Measurements from ENCODE around the gene CARD8.

Gene CARD8

GRCh38 chr19:48210005-48210404 is 45.7 kb downstream of the CARD8 start:
- no peak for DNase-seq (ENCODE audit: low read depth in 3 of 3)

DNA sequence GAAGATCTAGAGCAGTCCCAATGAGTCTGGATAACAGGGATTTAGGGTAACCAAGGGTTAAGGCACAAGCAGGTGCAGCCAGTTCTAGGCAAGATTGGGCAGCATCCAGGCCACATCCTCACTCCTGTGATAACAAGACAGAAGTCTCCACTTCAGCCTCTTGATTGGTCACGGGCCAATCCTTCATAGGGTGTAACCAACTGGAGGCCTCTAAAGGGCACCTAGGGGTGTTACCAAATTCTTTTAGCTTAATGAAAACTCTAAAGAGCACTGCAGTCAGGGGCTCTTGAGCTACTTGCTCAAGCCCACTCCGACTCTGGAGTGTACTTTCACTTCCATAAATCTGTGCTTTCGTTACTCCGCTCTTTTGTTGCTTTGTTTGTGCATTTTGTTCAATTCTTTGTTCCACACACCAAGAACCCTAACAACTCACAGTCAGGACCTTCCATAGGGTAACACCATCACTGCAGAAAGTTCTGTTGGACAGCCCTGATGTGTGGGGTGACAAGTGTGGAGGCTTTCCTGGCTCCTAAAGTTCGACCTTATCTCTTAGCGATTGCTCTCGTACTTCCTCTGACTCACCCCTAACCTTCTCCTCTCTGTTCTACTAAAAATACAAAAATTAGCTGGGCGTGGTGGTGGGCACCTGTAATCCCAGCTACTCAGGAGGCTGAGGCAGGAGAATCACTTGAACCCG is 49.2 kb downstream of the CARD8 start:
- DNase-seq (ENCODE audit: low read depth in 3 of 3), result no peak

- DNase-seq (ENCODE audit: low read depth in 3 of 3), result peak; percentile 87 to 94 (median 88)
Observed at GRCh38 chr19:48203794-48204628, 51.7 kb downstream of the CARD8 start.

DNA sequence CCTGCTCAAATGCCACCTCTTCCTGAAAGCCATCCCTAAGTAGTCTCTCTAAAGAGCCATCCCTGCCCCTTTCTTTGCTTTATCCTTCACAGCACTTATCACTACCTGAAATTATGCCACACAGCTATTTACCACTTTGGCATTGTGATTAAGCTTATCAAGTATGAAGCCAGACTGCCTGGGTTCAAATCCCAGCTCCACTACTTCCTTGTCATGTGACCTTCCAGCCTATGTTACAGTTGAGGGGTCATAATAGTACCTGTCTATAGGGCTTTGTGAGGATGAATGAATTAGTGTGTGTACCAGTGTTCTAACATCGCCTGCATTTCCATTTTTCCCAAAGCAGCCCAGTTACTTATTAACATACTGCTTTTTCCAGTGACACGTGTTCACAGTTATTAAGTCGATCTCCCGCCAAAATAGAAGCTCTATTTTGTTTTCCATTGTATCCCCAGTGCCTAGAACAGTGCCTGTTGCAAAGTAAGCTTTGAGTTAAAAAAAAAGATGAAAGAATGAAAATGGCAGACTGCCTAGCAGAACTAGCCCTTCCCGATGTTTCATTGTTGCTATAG is 52.4 kb downstream of the CARD8 start:
- no peak for DNase-seq (ENCODE audit: low read depth in 3 of 3)

GRCh38 chr19:48196933-48197665 is 58.6 kb downstream of the CARD8 start:
- no peak for DNase-seq (ENCODE audit: low read depth in 3 of 3)

- DNase-seq (ENCODE audit: low read depth in 3 of 3), result no peak
Observed at GRCh38 chr19:48196321-48196763, 59.4 kb downstream of the CARD8 start.

DNA sequence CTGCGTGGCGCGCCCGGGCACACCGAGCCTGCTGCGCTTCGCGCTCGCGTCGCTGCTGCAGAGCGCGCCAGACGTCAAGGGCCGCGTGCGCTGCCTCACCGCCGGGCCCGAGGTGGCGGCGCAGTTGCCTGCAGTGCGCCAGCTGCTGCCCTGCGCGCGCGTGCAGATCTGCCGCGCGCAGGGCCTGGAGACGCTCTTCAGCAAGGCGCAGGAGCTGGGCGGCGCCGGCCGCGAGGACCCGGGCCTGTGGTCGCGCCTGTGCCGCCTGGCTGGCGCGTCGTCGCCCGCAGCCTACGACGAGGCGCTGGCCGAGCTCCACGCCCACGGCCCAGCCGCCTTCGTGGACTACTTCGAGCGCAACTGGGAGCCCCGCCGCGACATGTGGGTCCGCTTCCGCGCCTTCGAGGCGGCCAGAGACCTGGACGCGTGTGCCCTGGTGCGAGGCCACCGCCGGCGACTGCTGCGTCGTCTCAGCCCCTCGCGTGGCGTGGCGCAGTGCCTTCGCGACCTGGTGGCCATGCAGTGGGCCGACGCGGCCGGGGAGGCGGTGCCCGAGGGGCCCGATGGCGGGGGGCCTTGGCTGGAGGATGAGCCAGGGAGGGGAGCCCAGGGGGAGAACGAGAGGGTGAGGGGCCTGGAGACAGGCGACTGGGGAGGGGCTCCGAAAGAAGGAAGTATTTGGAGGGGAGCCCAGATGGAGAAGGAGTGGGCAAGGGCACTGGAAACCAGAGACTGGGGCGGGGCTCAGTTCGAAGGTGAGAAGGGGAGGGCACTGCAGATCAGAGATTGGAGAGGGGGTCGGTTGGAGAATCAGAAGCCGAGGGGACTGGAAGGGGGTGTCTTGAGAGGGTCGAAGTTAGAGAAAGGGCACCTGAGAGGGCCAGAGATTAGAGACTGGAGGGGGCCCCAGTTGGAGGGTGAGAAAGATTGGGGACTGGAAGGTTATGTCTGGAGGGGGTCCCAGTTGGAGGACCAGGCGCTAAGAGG is 60.6 kb downstream of the CARD8 start:
- DNase-seq (ENCODE audit: low read depth in 3 of 3), result no peak

DNA sequence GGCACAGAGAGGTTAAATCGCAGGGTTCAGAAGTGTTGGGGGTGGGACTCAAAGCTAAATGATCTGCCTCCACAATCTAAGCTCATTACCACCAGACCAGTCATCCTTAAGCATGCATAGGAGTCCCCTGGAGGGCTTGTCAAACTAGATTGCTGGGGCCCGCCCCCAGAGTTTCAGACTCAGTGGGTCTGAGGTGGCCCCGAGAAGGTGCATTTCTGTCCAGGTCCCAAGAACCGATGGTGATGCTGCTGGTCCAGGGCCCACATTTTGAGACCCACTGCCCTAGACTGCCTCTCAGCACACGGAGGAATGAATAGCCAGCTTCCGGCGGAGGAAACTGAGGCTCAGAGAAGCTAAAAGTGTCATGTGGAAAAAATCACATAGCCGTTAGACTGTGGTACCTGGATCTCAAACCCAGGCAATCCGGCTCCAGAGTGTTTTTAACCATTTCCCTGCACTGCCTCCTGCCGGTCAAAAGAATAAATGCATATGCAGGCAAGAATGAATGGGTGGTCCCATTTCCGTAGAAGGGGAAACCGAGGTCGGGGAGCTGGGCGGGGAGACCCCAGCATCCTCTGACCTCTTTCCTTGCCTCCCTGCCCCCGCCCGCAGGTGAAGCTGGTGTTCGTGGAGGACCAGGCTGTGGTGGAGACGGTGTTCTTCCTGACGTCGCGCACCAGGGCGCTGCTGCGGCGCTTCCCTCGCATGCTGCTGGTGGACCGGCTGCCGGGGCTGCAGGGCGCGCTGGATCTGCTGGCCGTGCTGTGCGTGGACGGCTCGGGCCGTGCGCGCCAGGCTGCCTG is 61.5 kb downstream of the CARD8 start:
- DNase-seq (ENCODE audit: low read depth in 3 of 3), result no peak

DNA sequence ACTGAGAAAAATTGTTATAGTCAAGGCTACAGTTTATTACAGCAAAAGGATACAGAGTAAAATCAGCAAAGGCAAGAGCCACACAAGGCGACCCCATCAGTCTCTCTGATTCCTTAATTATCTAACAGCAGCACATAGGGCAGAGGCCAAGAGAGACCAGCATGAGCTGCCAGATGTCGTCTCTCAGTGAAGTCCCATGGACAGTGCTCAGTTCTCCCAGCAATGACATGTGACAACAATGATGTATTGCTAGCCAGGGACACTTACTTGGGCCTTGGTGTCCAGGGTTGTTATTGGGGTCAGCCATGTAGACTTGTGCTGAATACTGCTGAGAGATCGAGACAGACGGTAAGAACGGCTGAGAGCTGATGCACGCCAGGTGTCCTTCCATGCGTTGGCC is 63.0 kb downstream of the CARD8 start:
- DNase-seq (ENCODE audit: low read depth in 3 of 3), result no peak

DNA sequence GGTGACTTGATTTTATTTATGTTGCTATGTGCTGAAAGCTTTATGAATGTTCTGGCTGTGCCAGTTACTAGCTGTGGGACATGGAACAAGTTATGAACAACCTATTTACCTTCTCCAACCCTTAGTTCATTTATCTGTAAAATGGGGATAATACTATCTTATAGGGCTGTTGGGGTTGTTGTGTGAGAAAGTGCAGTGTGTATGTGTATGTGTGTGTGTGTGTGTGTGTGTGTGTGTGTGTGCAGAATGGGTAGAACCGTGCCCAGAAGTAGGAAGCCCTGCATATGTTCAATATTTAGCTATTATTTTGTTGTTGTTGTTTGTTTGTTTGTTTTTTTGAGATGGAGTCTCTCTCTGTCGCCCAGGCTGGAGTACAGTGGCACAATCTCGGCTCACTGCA is 64.8 kb downstream of the CARD8 start:
- no peak for DNase-seq (ENCODE audit: low read depth in 3 of 3)

DNA sequence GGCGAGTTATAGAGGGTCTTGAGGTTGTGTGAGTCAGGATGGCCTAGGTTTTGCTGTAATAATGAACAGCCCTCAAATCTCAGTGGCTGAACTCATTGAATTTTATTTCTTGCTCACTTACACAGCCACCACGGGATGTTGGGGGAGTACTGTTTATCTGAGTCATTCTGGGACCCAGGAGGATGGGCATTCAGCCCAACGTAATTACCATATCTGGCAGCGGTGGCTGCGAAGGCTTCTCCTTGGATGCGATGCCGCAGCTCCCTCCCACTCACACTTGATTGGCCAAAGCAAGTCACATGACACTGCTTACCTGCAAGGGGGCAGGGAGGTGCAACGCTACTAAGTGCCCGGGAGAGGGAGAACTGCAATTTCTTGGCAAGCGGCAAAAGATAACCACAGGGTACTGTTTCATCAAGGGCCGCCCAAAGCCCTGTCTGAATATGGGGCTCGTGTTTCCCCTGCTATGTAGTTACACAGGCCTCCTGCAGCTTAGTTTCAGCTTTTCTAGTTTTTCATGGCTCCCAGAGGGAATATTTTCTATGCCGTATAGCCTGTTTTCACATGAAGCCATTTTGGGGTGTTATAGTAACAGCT is 65.3 kb downstream of the CARD8 start:
- peak in 2 of 3 experiments; percentile 29 to 37 for DNase-seq (ENCODE audit: low read depth in 3 of 3)

GRCh38 chr19:48186541-48186991 is 69.1 kb downstream of the CARD8 start:
- DNase-seq (ENCODE audit: low read depth in 3 of 3), result no peak

DNA sequence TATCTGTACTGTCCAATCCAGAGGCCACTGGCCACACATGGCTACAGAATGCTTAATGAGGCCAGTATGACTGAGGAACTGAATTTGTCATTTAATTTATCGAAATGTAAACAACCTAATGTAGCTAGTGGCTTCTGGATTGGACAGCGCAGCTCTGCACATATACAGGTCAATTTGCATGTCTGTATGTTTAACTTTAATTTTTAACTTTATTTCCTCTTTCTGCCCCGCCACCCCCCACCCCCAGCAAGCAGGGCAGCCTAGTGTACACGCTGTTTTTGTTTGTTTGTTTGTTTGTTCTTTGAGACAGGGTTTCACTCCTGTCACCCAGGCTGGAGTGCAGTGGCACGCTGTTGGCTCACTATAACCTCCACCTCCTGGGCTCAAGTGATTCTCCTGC is 69.7 kb downstream of the CARD8 start:
- DNase-seq (ENCODE audit: low read depth in 3 of 3), result no peak

- DNase-seq (ENCODE audit: low read depth in 3 of 3), result no peak
Observed at GRCh38 chr19:48183356-48183755, 72.4 kb downstream of the CARD8 start.

- no peak for DNase-seq (ENCODE audit: low read depth in 3 of 3)
Observed at GRCh38 chr19:48182434-48182833, 73.3 kb downstream of the CARD8 start.

GRCh38 chr19:48181505-48181904 is 74.2 kb downstream of the CARD8 start:
- DNase-seq (ENCODE audit: low read depth in 3 of 3), result no peak

- DNase-seq (ENCODE audit: low read depth in 3 of 3), result no peak
Observed at GRCh38 chr19:48176226-48176625, 79.5 kb downstream of the CARD8 start.

DNA sequence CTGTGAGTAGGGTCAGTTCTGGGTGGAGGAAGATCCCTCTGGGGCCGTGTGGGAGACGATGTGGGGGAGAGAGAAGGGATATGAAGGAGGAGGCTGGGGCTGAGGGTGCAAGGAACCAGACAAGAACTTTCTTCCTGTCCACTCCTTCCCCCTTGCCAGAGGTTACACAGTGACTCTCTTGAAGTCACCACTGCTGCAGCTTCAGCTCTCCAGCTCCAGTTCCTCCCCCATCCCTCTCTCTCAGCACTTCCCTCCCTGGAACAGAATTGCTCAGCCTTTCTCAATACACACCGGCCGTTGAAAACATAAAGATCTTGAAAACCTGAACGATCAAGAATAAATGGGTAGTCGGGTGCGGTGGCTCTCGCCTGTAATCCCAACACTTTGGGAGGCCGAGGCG is 80.1 kb downstream of the CARD8 start:
- DNase-seq (ENCODE audit: low read depth in 3 of 3), result no peak

DNA sequence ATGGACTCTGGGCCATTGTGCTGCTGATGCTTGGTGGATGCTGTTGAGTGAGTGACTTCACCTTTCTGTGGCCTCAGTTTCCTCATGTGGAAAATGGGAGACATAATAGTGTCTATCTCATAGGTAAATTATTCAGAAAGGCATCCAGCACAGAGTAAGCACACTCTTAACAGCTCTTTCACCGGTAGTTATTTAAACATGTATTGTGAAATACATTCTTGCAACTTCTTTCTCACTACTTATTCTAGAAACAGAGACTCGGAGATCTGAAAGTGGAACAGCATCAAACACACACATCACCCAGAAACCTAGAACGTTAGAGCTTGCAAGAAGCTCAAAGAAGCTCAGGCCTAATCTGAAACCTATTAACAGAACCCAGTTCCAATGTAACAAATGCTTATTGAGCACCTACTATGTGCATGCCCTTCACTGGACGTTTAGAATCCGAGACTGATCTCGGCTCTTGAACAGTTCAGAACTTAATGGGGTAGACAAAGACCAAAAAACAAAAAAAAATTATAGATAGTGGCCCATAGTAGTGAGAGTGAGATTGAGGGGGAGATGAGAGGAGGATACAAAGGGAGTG is 81.2 kb downstream of the CARD8 start:
- DNase-seq (ENCODE audit: low read depth in 3 of 3), result no peak

All from stimulated activated CD4-positive, alpha-beta T cell treated with anti-CD3 and anti-CD28 coated beads, TNF-alpha, amount 100 ng/mL, for 24 hours (primary cell).